8988T (cell line): ENCODE measurements around the gene PKIG.

Experiments
- DNase-seq: peaks from one replicate; pipeline ENCODE4 v3.0.0; 2011

PKIG gene

DNA sequence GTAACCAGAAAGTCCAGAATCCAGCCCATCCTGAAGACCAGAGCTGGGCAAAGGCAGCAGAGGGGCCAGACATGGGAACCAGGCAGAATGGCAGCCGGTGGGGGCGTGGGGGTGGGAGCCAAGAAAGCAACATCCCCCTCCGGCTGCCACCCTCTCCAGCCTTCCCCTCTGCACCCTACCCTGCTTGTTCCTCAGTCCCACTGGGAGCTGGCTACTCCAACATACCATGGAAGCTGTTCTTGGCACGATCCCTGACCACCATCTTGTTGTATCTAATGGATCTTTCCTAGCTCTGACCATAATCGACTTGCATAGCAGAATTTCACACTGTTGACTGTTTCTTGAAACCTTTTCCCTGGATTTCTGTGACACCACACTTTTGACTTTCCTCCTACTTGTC, 38.9 kb downstream of the PKIG start:
- DNase-seq, result no peak

DNA sequence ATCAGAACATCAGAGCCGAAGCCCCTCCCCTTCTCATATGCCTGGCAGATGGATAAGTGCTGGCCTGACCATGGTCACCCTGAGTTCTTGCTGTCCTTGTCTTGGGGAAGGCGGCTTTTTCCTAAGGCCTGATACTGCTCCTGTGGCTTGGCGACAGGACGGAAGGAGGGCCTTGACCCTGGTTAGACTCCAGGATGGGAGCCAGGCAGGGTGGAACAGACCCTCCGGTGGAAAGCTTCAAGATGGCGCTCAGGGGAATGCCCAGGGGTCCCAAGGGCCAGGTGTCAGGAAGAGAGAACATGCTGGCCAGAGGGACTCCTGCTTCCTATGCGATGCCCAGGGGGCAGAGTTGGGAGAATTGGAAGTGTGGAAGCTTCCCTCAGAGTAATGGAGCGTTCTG, 39.6 kb downstream of the PKIG start:
- no peak for DNase-seq

DNA sequence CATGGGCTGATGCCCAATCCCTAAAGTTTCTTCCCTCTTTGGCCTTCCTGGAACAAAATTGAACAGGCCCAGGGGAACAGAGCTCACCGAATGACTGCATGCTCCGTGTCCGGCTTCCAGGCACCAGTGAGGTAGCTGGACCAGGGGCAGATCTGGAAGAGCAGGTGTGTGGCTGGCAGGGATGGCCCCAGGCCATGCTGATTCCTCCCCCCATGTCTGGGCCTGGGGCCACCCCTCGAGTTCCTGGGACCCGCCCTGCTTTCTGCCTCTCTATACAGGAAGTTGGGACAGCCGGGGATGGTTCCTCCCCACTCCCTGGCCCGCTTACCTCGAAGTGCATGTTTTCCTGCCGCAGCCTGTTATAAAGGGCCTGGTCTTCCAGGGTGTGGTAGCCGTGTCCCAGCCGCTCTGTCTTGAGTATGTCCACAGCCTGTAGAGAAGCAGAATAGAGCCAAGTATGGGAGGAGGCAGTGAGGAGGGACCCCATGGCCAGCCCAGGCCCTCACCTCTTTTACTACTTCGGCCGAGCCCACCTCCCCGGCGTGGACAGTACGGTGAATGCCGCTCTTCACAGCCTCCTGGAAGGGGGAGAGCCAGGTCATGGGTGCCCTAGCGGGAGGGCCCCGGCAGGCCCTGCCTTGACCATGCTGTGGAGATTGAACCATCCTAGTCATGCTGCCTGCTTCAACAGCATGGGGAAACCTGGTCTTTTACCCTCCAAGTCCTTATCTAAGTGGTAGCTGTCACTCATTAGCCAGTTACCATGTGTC, 40.3 kb downstream of the PKIG start:
- no peak for DNase-seq

- DNase-seq, result no peak
Observed at GRCh38 chr20:44624152-44624551, 41.8 kb downstream of the PKIG start.

DNA sequence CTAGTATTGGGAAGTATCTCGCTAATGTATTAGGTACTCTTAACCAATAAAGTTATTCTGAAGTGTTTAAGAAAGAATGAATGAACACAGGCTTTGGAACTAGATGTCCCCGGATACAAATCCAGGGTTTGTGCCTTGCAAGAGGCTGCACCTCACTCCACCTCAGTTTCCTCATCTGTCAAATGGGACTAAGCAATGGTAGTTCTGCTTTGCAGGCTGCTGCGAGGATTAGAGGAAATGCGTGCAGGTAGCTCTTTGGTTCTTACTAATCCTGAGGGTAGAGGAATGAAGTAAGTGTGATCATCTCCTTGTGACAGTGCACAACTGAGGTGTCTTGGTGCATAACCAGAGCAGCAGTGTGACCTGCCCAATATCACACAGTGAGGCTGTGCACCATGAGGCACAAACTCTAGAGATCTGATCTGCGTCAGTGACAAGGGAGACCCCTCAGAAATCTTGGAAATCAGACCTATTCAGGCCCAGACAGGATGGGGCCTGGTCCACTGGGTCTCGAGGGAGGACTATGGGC, 42.4 kb downstream of the PKIG start:
- no peak for DNase-seq

- DNase-seq, result no peak
Observed at GRCh38 chr20:44625361-44625760, 43.0 kb downstream of the PKIG start.

DNA sequence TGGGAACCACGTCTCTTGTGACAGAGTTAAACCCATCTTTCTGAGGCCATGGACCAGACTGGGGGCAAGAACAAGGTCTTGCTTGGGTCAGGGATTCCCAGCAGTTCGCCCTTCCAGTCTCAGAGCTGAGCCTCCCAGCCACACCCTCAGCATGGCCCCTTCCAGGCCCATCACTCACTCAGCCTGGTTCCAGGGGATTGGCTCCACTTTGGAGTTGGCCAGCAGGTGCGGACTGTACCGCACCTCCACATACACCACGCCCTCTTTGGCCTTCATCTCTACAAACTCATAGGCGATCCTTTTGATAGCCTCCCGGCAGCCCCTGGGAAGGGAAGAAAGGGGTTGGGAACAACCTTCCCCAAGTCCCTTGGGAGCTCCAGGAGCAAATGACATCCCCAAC, 43.9 kb downstream of the PKIG start:
- DNase-seq, result no peak

GRCh38 chr20:44627364-44628010, 45.1 kb downstream of the PKIG start:
- DNase-seq, result no peak

DNA sequence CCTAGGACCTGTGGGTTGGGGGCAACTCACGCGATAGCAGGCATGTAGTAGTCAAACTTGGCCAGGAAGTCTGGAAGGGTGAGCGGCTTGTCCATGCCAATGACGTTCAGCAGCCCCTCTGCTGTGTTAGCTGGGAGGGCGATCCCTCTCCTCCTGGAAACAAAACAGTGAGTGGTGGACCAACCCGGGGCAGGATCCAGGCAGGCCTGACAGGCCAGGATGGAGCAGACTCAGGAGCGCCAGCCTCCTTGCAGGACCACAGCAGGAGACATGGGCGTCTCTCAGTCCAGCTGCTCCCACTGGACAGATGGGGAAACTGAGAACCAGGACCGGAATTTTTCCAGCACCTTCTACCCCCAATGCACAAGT, 46.6 kb downstream of the PKIG start:
- no peak for DNase-seq

DNA sequence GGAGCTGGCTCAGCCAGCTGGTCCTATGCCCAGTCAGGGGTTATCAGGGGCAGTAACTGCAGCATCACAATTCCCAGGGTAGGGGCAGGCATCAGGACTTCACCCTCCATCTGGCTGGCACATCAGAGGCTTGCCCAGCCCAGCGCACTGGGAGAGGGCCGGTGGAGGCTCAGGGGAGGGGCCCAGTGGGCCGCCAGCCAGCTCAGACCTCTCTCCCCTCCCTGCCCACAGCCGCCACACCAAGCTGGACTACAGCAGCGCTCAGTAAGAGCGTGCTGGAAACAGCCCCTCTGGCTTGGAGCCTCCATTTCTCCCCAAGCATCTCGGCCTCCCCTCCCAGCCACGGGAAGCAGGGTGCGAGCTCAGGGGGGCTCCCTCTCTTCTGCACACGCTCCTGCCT, 47.2 kb downstream of the PKIG start:
- DNase-seq, result no peak

GRCh38 chr20:44630297-44630696, 47.9 kb downstream of the PKIG start:
- no peak for DNase-seq

- no peak for DNase-seq
Observed at GRCh38 chr20:44632103-44632752, 49.8 kb downstream of the PKIG start.

DNA sequence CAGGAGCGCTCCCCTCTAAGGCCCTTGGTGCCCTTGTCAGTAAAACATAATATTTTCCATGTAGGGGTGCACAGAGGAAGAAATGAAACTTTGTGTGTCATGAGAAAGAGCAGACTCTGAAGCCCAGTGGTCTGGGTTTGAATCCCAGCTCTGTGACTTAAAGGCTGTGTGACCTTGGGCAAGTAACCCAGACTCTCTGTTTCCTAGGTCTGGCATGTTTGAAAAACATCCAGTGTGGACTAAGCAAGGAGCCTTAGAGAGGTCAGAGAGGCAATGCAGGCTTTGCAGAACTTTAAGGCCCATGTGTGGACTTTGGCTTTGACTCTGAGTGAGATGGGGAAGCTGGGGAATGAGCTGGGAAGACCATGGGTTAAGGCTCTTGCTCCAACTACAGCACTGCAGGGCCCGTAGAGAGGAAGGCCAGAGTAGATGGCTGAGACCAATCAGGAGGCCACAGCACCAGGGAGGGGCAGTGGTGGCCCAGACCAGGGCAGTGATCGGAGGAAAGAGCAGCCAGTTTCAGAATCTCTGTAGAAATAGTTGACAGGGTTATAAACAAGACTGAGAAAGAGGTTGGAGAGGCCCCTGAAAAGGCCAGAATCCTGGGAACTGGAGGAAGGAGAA, 50.9 kb downstream of the PKIG start:
- no peak for DNase-seq

GRCh38 chr20:44633872-44634600, 51.7 kb downstream of the PKIG start:
- DNase-seq, result no peak

GRCh38 chr20:44635877-44636276, 53.5 kb downstream of the PKIG start:
- no peak for DNase-seq

DNA sequence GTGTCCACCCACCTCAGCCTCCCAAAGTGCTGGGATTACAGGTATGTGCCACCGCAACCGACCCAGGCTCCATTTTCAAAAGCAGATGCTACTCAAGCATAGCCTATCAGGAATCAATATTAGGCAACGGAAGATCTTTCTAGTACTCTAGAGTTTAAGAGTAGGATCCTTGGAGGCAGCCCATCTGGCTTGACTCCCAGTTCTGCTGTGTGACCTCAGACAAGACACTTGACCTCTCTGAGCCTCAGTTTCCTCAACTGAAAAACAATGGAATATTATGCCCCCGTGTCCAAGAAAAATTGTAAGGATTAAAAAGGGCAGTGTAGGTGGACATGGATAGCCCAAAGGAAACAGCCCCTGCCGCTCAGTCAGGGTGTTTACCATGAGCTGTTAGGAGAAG, 54.7 kb downstream of the PKIG start:
- DNase-seq, result no peak

GRCh38 chr20:44637522-44638372, 55.4 kb downstream of the PKIG start:
- DNase-seq, result no peak

DNA sequence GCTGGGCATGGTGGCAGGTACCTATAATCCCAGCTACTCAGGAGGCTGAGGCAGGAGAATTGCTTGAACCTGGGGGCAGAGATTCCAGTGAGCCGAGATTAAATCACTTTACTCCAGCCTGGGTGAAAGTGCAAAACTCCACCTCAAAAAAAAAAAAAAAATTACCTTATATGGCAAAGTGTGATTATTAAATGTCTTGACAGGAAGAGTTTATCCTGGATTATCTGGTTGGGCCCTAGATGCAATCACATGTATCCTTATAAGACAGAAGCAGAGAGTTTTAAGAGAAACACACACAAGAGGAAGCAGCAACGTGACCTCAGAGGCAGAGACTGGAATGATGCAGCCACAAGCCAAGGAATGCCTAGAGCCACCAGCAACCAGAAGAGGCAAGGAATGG, 58.1 kb downstream of the PKIG start:
- DNase-seq, result no peak

- no peak for DNase-seq
Observed at GRCh38 chr20:44641325-44641724, 58.9 kb downstream of the PKIG start.

GRCh38 chr20:44642203-44643153, 60.1 kb downstream of the PKIG start:
- no peak for DNase-seq

GRCh38 chr20:44643154-44643519, 60.8 kb downstream of the PKIG start:
- no peak for DNase-seq
